ENCODE measurements around the gene CELF2.

The CELF2 gene

GRCh38 chr10:11153245-11153644, 135.6 kb downstream of the CELF2 start:
- DNase-seq (ENCODE audit: low read depth in 2 of 2, low spot score in 1 of 2), result no peak

GRCh38 chr10:11153766-11154165, 136.1 kb downstream of the CELF2 start:
- DNase-seq (ENCODE audit: low read depth in 2 of 2, low spot score in 1 of 2), result no peak

DNA sequence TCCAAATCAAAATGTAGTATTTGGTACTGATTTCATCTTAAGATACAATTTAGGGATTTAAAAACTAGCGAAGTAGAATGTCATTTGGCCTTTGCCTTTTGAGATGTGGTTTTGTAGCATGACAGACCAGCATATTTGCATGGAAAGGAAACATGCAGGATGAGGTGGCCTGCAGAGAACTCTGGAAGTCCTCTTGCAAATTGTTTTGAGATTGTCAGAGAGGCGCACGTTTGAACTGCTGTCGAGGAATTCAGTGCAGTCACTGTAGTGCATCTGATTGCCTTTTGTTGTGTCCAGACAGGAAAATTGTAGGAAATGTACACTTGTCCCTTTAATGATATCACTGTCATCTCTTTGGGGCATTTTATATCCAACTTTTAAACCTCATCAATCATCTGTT, 136.7 kb downstream of the CELF2 start:
- DNase-seq (ENCODE audit: low read depth in 2 of 2, low spot score in 1 of 2), result no peak

DNA sequence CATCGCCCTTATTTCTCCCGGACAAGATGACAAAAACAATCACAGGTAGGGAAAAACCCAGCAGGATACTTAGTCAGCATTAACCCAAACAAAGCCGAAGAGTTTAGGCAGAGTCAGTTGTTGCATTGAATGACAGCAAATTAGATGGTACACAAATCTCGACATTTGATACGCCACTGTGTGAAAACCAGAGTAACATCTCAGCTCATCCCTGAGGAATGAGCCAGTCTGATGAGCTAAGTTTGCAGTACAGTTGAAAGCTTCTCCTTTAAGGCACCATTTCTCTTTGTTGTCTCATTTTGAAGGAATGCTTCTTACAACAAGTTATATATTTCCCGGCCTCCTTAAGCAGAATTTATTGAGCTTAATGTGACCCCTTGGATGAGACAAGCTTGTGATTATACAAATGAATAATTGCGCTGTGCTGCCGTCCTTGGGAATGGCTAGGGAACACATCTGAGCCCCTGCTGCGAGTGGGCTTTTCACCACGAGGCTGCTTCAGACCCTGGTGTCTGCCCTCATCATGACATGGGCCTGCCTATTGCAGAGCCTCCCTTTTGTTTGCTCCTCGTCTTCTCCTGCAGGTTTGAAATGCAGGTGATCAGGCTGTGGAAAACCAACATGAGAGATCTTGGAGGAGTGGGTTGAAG, 137.3 kb downstream of the CELF2 start:
- no peak for DNase-seq (ENCODE audit: low read depth in 2 of 2, low spot score in 1 of 2)

- no peak for DNase-seq (ENCODE audit: low read depth in 2 of 2, low spot score in 1 of 2)
Observed at GRCh38 chr10:11156480-11156879, 138.8 kb downstream of the CELF2 start.

- DNase-seq (ENCODE audit: low read depth in 2 of 2, low spot score in 1 of 2), result no peak
Observed at GRCh38 chr10:11157292-11158076, 139.8 kb downstream of the CELF2 start.

DNA sequence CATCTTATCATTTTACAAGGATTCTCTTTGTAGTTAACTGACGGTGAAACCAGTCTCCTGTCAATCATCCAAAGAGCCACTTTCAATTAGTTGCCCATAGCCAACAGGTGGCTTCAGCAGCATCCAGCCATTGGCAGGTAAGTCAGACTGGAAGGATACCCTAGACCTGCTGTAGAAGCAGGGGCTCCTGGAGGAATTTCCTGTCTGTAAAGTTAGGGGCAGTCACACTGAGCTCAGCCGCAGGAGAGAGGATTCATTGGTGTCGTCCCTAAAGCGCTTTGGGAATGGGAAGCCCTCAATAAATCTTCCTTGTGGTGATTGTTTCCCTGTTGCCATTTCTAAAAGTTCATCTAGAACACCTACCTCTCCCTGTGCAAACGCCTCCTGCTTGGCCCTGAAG, 140.4 kb downstream of the CELF2 start:
- no peak for DNase-seq (ENCODE audit: low read depth in 2 of 2, low spot score in 1 of 2)

DNA sequence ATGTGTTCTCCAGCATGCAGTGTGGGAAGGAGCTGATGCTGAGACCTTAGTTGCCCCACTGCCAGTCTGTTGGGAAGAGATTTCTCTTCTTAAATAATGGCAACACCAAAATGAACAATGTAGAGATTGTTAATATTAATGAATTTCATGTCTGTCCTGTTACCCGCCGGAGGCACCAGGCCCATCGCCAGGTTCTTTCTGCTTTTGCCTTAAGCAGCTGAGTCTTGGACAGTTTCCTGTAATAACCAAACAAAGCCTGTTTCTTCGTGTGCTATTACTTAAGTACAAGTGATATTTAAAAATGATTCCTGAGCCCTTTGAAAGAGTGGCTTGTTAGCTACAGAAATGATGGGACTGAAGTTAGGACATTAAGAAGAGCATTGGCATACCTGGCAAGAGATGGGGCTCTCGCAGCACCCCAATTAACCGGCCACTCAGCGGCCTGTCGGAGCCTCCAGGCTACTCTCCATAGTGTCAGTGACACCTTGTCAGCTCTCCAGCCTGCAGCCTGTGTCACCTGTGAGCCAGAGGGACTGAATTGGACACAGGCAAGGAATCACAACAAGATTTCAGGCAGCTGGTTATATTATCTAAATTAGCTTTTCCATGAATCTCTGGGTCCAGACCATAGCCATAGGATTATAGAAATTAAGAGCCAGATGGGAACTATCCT, 142.0 kb downstream of the CELF2 start:
- DNase-seq (ENCODE audit: low read depth in 2 of 2, low spot score in 1 of 2), result no peak

DNA sequence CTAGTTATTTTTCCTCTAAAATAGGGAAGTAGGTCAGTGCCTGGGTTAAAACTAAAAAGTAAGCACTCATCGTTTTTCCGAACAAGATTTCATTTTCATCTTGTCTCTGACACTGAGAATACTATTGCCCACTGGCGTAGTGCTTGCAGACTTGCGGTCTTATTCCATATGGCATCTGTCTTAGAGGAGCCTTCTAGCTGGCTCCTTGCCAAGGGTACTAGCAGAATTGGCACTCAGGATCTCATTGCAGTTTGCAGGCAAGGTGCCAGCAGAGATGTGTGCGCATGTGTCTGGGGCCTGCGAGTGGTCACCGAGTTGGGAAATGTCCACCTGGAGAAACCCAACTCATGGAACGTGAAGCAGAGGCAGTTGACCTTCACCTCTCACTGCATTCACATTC, 143.4 kb downstream of the CELF2 start:
- no peak for DNase-seq (ENCODE audit: low read depth in 2 of 2, low spot score in 1 of 2)

DNA sequence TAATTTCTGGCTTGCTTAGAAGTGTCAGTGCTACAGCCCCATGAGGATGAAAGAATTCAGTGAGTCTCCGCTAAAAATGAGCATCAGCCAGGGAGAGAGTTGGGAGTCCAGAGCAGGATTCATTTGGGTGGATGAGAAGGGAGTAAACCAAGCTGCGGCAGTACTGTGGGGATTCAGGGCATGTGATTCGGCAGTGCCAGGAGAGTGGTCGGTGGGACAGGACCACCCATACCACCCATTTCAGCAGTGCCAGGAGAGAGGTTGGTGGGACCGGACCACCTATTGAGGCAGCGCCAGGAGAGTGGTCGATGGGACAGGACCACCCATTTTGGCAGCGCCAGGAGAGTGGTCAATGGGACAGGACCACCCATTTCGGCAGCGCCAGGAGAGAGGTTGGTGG, 144.2 kb downstream of the CELF2 start:
- no peak for DNase-seq (ENCODE audit: low read depth in 2 of 2, low spot score in 1 of 2)

DNA sequence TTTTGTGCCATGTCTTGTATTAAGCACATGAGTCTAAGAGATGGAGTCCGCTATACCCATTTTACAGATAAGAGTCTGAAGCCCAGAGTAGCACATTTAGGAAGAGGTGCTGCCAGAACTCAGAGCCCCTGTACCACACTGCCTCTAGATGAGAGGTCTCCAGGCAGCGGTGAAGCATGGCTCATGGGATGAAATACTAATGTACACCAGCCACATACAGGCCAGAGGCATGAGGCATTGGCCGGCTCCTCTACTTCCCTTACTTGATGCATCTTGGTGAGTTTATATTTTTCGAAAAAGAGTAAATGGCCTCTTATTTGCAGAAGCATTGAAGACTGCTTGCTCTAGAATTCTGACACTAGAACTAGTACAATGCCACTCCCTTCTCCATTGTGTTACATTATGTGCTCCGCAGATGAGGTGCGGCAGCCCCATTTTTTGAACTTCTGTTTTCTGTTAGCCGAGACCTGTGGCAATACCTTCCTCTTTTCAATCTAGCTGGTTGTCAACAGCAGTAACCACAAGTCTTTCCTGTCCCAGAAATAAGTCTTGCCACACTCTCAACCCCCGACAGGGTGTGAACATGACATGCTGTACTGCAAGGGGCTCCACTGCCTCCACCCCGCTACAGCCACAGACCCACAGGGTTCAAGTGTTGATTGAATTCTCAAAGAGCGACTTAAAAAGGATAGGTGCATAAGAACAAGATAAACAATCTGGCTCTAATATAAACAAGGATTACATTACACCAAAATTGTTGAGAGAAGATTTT, 145.3 kb downstream of the CELF2 start:
- peak in 1 of 2 donors; percentile 66 for DNase-seq (ENCODE audit: low read depth in 2 of 2, low spot score in 1 of 2)

- no peak for DNase-seq (ENCODE audit: low read depth in 2 of 2, low spot score in 1 of 2)
Observed at GRCh38 chr10:11163780-11164550, 146.3 kb downstream of the CELF2 start.

- DNase-seq (ENCODE audit: low read depth in 2 of 2, low spot score in 1 of 2), result no peak
Observed at GRCh38 chr10:11164551-11164802, 146.8 kb downstream of the CELF2 start.

DNA sequence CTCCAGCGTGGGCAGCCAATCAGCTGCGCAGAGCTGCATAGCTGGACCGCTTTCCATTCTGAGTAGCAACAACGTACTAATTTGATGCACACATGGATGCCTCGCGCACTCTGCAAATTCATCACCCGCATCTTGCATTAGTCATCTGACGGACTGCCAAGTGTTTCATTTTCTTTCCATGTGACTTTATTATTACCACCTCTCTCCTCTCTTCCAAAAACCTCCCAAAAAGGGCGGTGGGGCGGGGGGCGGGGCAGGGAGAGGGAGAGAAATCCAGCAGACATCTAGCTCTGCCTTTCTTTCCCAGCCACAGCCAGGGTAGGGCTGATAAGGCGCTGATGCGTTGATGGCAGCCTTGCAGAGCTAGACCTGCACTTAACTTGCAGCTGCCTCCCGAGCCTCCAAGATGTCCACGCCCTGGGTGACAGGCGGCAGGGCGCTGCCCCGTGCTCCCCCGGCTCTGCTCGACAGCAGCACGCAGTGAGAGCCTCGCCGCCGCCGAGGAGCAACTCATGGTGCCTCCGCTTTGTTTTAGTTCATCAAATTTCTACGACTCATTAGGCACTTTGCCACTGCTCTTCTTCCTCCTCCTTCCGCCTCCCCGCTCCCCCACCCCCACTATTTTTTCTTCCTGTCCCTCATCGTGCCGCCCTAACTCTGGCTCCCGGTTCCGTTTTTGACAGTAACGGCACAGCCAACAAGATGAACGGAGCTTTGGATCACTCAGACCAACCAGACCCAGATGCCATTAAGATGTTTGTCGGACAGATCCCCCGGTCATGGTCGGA, 147.3 kb downstream of the CELF2 start:
- DNase-seq (ENCODE audit: low read depth in 2 of 2, low spot score in 1 of 2), result no peak

DNA sequence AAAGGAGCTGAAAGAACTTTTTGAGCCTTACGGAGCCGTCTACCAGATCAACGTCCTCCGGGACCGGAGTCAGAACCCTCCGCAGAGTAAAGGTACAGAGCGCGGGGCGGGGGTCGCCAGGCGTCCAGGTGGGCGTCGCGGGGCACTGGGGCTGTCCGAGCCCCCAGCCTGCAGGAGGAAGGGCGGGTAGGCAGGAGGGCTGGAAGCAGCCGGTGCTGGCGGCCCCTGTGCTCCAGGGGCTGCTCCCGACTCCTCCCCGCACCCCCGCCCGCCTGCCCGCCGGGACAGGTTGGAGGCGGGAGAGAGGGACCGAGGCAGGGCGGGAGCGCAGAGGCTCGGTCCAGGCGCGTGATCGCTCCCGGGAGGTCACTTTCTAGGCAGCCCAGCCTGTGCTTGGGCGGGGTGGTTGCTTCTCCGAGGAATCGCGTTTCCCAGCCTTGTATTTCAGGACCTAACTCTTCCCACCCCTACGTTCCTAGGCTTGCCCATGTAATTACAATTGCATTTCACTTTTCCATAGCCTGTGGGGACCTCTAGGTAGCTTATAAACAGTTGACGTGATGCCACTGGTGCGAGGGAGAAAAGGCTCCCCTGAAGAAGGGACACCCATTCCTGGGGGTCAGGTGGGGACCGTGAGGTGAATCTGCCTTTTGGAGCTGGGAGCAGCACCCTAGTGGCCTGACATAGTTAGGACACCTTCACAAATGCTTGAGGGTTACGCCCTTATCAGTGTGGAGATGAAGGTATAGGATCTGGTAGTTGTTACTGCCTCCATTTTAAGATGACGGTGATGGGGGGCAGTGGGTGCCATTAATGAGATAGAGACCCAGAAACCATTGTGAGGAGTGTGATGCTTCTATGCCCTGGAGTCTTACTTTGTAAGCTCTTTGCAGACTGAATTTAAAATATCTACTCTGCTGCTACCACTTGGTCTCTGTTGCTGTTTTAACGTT, 148.2 kb downstream of the CELF2 start:
- DNase-seq (ENCODE audit: low read depth in 2 of 2, low spot score in 1 of 2), result no peak

- no peak for DNase-seq (ENCODE audit: low read depth in 2 of 2, low spot score in 1 of 2)
Observed at GRCh38 chr10:11166550-11166949, 148.9 kb downstream of the CELF2 start.

- DNase-seq (ENCODE audit: low read depth in 2 of 2, low spot score in 1 of 2), result no peak
Observed at GRCh38 chr10:11167233-11167966, 149.7 kb downstream of the CELF2 start.

GRCh38 chr10:11168423-11169090, 150.9 kb downstream of the CELF2 start:
- DNase-seq (ENCODE audit: low read depth in 2 of 2, low spot score in 1 of 2), result no peak

All from stimulated activated CD8-positive, alpha-beta memory T cell treated with anti-CD3 and anti-CD28 coated beads, Interleukin-4, amount 100 ng/mL, for 4 hours (primary cell).